ENCODE data around the gene ARMC2.

DNA sequence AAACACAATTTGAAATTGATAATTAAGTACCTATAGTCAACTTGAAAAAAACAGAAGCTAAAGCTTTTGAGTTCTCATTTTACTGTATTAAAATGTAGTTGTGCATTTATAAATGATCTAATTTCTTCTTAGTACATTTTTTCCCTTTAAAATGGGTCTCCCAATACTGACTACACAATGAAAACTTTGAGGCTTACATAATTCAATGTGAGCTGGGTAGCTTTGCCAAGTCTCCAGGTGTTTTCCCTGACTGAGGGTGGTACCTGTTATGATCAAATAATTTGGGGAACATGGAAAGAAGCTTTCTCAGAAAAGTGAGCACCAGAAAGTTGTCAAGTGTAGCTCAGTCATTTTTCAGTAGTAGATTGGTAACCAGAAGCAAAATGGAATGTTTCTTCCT lies 74.3 kb downstream of the ARMC2 start:
- TF ChIP-seq EZH2 (IDR thresholded peaks at IDR 0.05) (no peak), POLR2AphosphoS5 (IDR thresholded peaks at IDR 0.05; ENCODE audit: borderline replicate concordance, low read depth, low read length) (no peak), FOXP2 (optimal IDR thresholded peaks at IDR 0.05; ENCODE audit: control extremely low read depth, extremely low read length, insufficient read depth) (no peak)
